ENCODE data around the gene CBX4.

The CBX4 gene

DNA sequence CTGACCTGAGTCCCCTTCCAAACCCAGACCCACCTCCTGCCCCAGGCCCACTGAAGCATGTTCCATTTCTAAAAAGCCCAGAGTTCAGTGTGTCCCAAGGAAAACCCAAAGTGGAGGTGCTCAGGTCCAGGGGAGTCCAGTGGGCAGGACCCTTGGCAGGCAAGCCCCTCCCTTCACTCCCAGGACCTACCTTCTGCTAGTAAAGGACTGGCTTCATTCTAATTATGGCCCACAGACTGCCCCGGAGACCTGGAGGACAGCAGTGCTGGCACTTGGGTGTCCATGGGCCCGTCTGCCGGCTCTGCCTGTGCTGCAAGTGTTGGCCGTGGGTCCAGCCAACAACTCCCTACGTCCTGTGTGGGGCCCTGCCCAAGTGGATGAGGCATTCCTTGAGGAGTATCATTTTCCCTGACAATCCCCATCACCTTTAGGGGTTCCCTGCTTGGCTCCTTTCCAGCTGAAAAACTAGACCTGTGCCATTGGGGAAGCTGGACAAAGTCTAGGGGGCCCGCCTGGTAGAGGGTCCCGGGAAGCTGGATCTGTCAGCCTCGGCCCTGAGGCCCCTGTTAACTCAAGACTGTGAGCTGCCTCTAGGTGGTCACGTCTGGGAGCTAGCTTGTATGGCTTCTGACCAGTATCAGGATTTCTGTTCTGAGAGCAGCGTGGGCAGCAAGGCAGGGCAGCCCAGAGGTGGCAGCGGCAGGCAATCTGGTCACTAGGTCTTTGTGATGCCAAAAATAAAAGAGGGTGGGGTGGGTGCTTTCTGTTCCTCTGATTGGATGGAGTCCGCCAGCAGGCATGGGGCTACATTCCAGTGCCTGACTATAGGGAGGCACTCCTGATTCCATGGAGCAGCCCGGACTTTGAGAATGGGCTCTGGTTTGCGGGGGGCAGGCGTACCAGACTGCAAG, 53.1 kb downstream of the CBX4 start:
- DNase-seq: no peak

DNA sequence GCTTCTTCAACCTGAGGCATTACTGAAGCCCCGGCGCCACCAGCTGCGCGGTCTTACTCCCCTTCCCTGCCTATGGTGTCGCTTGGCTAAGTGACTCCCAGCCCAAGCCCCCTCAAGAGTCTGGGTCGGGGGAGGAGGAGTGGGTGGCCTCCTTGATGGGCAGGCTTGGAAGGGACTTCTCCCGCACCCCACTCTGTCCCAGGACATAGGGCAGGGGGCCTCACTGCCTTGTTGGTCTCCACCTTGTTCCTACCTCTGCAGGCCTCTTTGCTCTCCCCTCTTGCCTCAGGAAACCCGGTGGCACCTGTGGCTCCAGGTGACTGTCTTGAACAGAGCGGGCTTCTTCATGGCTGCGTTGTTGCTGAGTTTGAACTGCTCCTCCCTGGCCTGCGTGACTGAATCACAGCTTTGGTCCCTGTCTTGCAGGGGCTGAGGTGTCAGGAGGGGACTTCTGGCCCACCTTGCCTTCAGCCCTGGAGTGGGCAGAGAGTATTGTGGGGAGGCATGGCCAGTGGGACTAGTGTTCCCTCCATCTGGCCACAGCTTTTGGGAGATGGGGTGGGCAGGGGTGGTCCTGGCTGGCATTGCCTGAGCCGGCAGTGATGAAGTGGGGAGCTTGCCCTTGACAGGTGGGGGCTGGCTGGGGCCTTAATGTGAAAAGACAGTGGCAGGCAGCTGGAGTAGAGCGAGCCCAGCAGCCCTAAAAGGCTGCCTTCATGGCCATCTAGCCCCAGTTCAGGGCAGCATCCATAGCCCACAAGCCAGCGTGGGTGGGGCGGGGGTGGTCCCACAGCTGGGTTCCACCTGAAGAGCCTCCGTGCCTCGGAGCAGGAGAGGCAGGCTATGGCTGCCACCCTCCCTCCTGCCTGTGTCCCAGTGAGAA, 54.0 kb downstream of the CBX4 start:
- DNase-seq: no peak

DNA sequence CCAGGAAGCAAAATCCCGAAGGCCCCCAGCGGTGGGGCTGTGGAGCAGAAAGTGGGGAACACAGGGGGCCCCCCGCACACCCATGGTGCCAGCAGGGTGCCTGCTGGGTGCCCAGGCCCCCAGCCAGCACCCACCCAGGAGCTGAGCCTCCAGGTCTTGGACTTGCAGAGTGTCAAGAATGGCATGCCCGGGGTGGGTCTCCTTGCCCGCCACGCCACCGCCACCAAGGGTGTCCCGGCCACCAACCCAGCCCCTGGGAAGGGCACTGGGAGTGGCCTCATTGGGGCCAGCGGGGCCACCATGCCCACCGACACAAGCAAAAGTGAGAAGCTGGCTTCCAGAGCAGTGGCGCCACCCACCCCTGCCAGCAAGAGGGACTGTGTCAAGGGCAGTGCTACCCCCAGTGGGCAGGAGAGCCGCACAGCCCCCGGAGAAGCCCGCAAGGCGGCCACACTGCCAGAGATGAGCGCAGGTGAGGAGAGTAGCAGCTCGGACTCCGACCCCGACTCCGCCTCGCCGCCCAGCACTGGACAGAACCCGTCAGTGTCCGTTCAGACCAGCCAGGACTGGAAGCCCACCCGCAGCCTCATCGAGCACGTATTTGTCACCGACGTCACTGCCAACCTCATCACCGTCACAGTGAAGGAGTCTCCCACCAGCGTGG, 54.8 kb downstream of the CBX4 start:
- no peak for DNase-seq

DNA sequence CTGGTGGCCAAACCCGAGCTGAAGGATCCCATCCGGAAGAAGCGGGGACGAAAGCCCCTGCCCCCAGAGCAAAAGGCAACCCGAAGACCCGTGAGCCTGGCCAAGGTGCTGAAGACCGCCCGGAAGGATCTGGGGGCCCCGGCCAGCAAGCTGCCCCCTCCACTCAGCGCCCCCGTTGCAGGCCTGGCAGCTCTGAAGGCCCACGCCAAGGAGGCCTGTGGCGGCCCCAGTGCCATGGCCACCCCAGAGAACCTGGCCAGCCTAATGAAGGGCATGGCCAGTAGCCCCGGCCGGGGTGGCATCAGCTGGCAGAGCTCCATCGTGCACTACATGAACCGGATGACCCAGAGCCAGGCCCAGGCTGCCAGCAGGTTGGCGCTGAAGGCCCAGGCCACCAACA, 55.3 kb downstream of the CBX4 start:
- no peak for DNase-seq

All from activated effector memory CD4-positive, alpha-beta T cell treated with anti-CD3 and anti-CD28 coated beads, Interleukin-2, amount 50 U/mL, for 16 hours (primary cell).